ENCODE data around the gene EXOC6B.

- TF ChIP-seq CEBPB (IDR thresholded peaks at IDR 0.05) (no peak), RAD21 (IDR thresholded peaks at IDR 0.05; ENCODE audit: low read depth) (no peak), EGR1 (IDR thresholded peaks at IDR 0.05) (no peak), MAX (IDR thresholded peaks at IDR 0.05) (no peak), USF1 (IDR thresholded peaks at IDR 0.05) (no peak), YY1 (IDR thresholded peaks at IDR 0.05; ENCODE audit: low read depth) (no peak), FOXM1 (IDR thresholded peaks at IDR 0.05; ENCODE audit: borderline replicate concordance, low read depth) (no peak), TAF1 (IDR thresholded peaks at IDR 0.05; ENCODE audit: low read depth) (no peak)
These were observed 8.8 kb upstream of the EXOC6B start for GRCh38 chr2:72834596-72834995.
